SH-SY5Y (cell line): ENCODE data around the gene SEL1L3.

ENCODE experiments used
- GATA2 ChIP-seq: IDR thresholded peaks from 2 replicates; pipeline ENCODE4 v1.6.1; 2011; ENCODE audit warnings: mild to moderate bottlenecking, low read depth, low read length
- GATA3 ChIP-seq: IDR thresholded peaks from 2 replicates; pipeline ENCODE4 v1.6.1; 2011; ENCODE audit warnings: low read depth, mild to moderate bottlenecking, low read length, moderate library complexity

- TF ChIP-seq GATA2, result no peak
- TF ChIP-seq GATA3, result no peak
Measured at GRCh38 chr4:25814301-25815136, 48.3 kb downstream of the SEL1L3 start.
